ENCODE measurements around the gene EIF1AD. TPM values are rescaled to one million over a fixed set of nuclear protein-coding genes. Genes with fewer than 3 reads are reported as not detected.

Gene EIF1AD
- total RNA-seq, 2 donors from 2014 or later, result 47.5 to 86.8 TPM

Other genes with a start within 250 kb of the EIF1AD start
- 10 to 100 TPM; 10.6 to 25.9 TPM for gene AP5B1, start 221.2 kb downstream of the EIF1AD start, total RNA-seq
- gene OVOL1, start 215.1 kb downstream of the EIF1AD start, total RNA-seq, result 1 to 10 TPM in 1 of 2 donors, not detected in 1; 1.6 TPM
- gene SNX32, start 168.2 kb downstream of the EIF1AD start, total RNA-seq, result 1 to 10 TPM; 3.8 to 5.0 TPM
- 1,000 to 10,000 TPM in 1 of 2 donors, 100 to 1,000 TPM in 1; 855 to 1,265 TPM for gene CFL1, start 144.0 kb downstream of the EIF1AD start, total RNA-seq
- 10 to 100 TPM; 63.9 to 64.0 TPM for gene MUS81, start 141.7 kb downstream of the EIF1AD start, total RNA-seq
- 10 to 100 TPM; 15.2 to 41.8 TPM for gene EFEMP2, start 129.4 kb downstream of the EIF1AD start, total RNA-seq
- gene CTSW, start 122.3 kb downstream of the EIF1AD start, total RNA-seq, result 10 to 100 TPM in 1 of 2 donors, 1 to 10 TPM in 1; 2.2 to 16.8 TPM
- gene FIBP, start 113.7 kb downstream of the EIF1AD start, total RNA-seq, result 100 to 1,000 TPM in 1 of 2 donors, 10 to 100 TPM in 1; 69.4 to 101 TPM
- gene CCDC85B, start 111.5 kb downstream of the EIF1AD start, total RNA-seq, result 10 to 100 TPM; 29.4 to 37.2 TPM
- gene FOSL1, start 101.8 kb downstream of the EIF1AD start, total RNA-seq, result 1 to 10 TPM; 7.4 to 9.5 TPM
- 10 to 100 TPM; 17.6 to 28.6 TPM for gene C11orf68, start 83.1 kb downstream of the EIF1AD start, total RNA-seq
- gene DRAP1, start 82.7 kb downstream of the EIF1AD start, total RNA-seq, result 100 to 1,000 TPM; 110 to 167 TPM
- gene TSGA10IP, start 56.7 kb downstream of the EIF1AD start, total RNA-seq, result not detected
- gene SART1, start 40.4 kb downstream of the EIF1AD start, total RNA-seq, result 10 to 100 TPM; 53.1 to 60.2 TPM
- 100 to 1,000 TPM; 242 to 310 TPM for gene BANF1, start 346 bp upstream of the EIF1AD start, total RNA-seq
- under 1 TPM in 1 of 2 donors, not detected in 1; 0.43 TPM for gene CST6, start 9.9 kb upstream of the EIF1AD start, total RNA-seq
- under 1 TPM in 1 of 2 donors, not detected in 1; 0.80 TPM for gene CATSPER1, start 24.3 kb upstream of the EIF1AD start, total RNA-seq
- gene GAL3ST3, start 47.0 kb upstream of the EIF1AD start, total RNA-seq, result 1 to 10 TPM in 1 of 2 donors, under 1 TPM in 1; 0.14 to 1.1 TPM
- gene SF3B2, start 50.2 kb upstream of the EIF1AD start, total RNA-seq, result 100 to 1,000 TPM; 236 to 246 TPM
- gene PACS1, start 68.1 kb upstream of the EIF1AD start, total RNA-seq, result 100 to 1,000 TPM; 124 TPM